ENCODE results near the gene MEF2D.

The MEF2D gene

GRCh38 chr1:156440654-156441437 is 59.7 kb downstream of the MEF2D start:
- no peak for DNase-seq (ENCODE audit: low read depth)
- TF ChIP-seq CTCF (IDR thresholded peaks at IDR 0.05; ENCODE audit: control insufficient read depth, insufficient read depth, low read depth, low read length, missing control alignments) = no peak
- no peak overlapping the region for H3K4me3 ChIP-seq (ENCODE audit: control insufficient read depth, low read depth, low read length)

- H3K4me3 ChIP-seq (ENCODE audit: control insufficient read depth, low read depth, low read length) = no peak overlapping the region
- DNase-seq (ENCODE audit: low read depth) = no peak
- no peak for TF ChIP-seq CTCF (IDR thresholded peaks at IDR 0.05; ENCODE audit: control insufficient read depth, insufficient read depth, low read depth, low read length, missing control alignments)
Observed at GRCh38 chr1:156439777-156440183, 60.8 kb downstream of the MEF2D start.

GRCh38 chr1:156439036-156439776 is 61.4 kb downstream of the MEF2D start:
- no peak for TF ChIP-seq CTCF (IDR thresholded peaks at IDR 0.05; ENCODE audit: control insufficient read depth, insufficient read depth, low read depth, low read length, missing control alignments)
- H3K4me3 ChIP-seq (ENCODE audit: control insufficient read depth, low read depth, low read length) = no peak overlapping the region
- DNase-seq (ENCODE audit: low read depth) = no peak

GRCh38 chr1:156438278-156438987 is 62.1 kb downstream of the MEF2D start:
- no peak for DNase-seq (ENCODE audit: low read depth)
- no peak overlapping the region for H3K4me3 ChIP-seq (ENCODE audit: control insufficient read depth, low read depth, low read length)
- no peak for TF ChIP-seq CTCF (IDR thresholded peaks at IDR 0.05; ENCODE audit: control insufficient read depth, insufficient read depth, low read depth, low read length, missing control alignments)

GRCh38 chr1:156437037-156437867 is 63.3 kb downstream of the MEF2D start:
- DNase-seq (ENCODE audit: low read depth) = no peak
- TF ChIP-seq CTCF (IDR thresholded peaks at IDR 0.05; ENCODE audit: control insufficient read depth, insufficient read depth, low read depth, low read length, missing control alignments) = no peak
- H3K4me3 ChIP-seq (ENCODE audit: control insufficient read depth, low read depth, low read length) = no peak overlapping the region
